BE2C (cell line): ENCODE measurements around the gene LYPD6.
A peak's percentile ranks its signal among the peaks of the same experiment; 100 is the strongest.
"Not testable (repeated sequence)": the region's sequence is repeated elsewhere in the genome, so short reads cannot be mapped to it uniquely, and the experiment has no call there.

Source experiments
- DNase-seq: peaks from one replicate; pipeline ENCODE4 v3.0.0-alpha.2; 2020
- H3K27me3 ChIP-seq: fragments of 250-450 bp; sonication (Bioruptor Pico); 2 replicates; pipeline ENCODE4 v1.5.1; 2020; ENCODE audit warnings: mild to moderate bottlenecking
- H3K36me3 ChIP-seq: fragments of 250-450 bp; sonication (Bioruptor Pico); 2 replicates; pipeline ENCODE4 v1.5.1; 2020; ENCODE audit warnings: mild to moderate bottlenecking
- H3K4me1 ChIP-seq: fragments of 250-450 bp; sonication (Bioruptor Pico); 2 replicates; pipeline ENCODE4 v1.5.1; 2020
- H3K4me3 ChIP-seq: 2 replicates; pipeline ENCODE4 v1.5.1; 2011; ENCODE audit warnings: low read depth, low read length
- H3K9me3 ChIP-seq: fragments of 250-450 bp; sonication (Bioruptor Pico); 2 replicates; pipeline ENCODE4 v1.5.1; 2020
- CTCF ChIP-seq: IDR thresholded peaks from 2 replicates; pipeline ENCODE4 v1.5.1; 2012; ENCODE audit warnings: mild to moderate bottlenecking, low read depth, low read length

Gene LYPD6

GRCh38 chr2:149487189-149487588, 156.8 kb downstream of the LYPD6 start:
- H3K4me3 ChIP-seq = no peak overlapping the region
- H3K4me1 ChIP-seq = no peaks in the 10 kb centered on the region
- DNase-seq = no peak
- no peaks in the 10 kb centered on the region for H3K9me3 ChIP-seq
- no peaks in the 10 kb centered on the region for H3K36me3 ChIP-seq
- no peaks in the 10 kb centered on the region for H3K27me3 ChIP-seq
- TF ChIP-seq CTCF = no peak

- TF ChIP-seq CTCF = no peak
- no peaks in the 10 kb centered on the region for H3K4me1 ChIP-seq
- no peaks in the 10 kb centered on the region for H3K9me3 ChIP-seq
- H3K27me3 ChIP-seq = no peaks in the 10 kb centered on the region
- H3K4me3 ChIP-seq = no peak overlapping the region
- no peak for DNase-seq
- H3K36me3 ChIP-seq = no peaks in the 10 kb centered on the region
Measured at GRCh38 chr2:149488706-149489440, 158.5 kb downstream of the LYPD6 start.

- H3K9me3 ChIP-seq = no peaks in the 10 kb centered on the region
- H3K36me3 ChIP-seq = no peaks in the 10 kb centered on the region
- H3K4me1 ChIP-seq = no peaks in the 10 kb centered on the region
- peak; percentile 4 for DNase-seq
- TF ChIP-seq CTCF = no peak
- H3K4me3 ChIP-seq = no peak overlapping the region
- no peaks in the 10 kb centered on the region for H3K27me3 ChIP-seq
Measured at GRCh38 chr2:149489452-149489851, 159.1 kb downstream of the LYPD6 start.

GRCh38 chr2:149490296-149490695, 159.9 kb downstream of the LYPD6 start:
- Histone ChIP-seq H3K36me3 (no peaks in the 10 kb centered on the region), H3K4me3 (no peak overlapping the region), H3K4me1 (no peaks in the 10 kb centered on the region), H3K9me3 (no peaks in the 10 kb centered on the region), H3K27me3 (no peaks in the 10 kb centered on the region)
- TF ChIP-seq CTCF = no peak
- DNase-seq = no peak

GRCh38 chr2:149492923-149493322, 162.5 kb downstream of the LYPD6 start:
- H3K36me3 ChIP-seq = no peaks in the 10 kb centered on the region
- H3K4me3 ChIP-seq = no peak overlapping the region
- H3K4me1 ChIP-seq = no peaks in the 10 kb centered on the region
- H3K27me3 ChIP-seq = no peaks in the 10 kb centered on the region
- no peak for DNase-seq
- no peak for TF ChIP-seq CTCF
- H3K9me3 ChIP-seq = no peaks in the 10 kb centered on the region

- H3K9me3 ChIP-seq, H3K4me1 ChIP-seq, DNase-seq, H3K27me3 ChIP-seq, H3K4me3 ChIP-seq, H3K36me3 ChIP-seq: not testable (repeated sequence)
Measured at GRCh38 chr2:149499204-149499603, 168.8 kb downstream of the LYPD6 start.

GRCh38 chr2:149506808-149507207, 176.4 kb downstream of the LYPD6 start:
- H3K4me3 ChIP-seq, H3K36me3 ChIP-seq, DNase-seq, H3K4me1 ChIP-seq, H3K9me3 ChIP-seq, H3K27me3 ChIP-seq: not testable (repeated sequence)
